ENCODE measurements around the gene MAP3K5. TPM values are rescaled to one million over a fixed set of nuclear protein-coding genes. Genes with fewer than 3 reads are reported as not detected.

Gene MAP3K5
- total RNA-seq, 4 donors from 2014 or later: 19.4 to 36.1 (median 21.1) TPM

DNA sequence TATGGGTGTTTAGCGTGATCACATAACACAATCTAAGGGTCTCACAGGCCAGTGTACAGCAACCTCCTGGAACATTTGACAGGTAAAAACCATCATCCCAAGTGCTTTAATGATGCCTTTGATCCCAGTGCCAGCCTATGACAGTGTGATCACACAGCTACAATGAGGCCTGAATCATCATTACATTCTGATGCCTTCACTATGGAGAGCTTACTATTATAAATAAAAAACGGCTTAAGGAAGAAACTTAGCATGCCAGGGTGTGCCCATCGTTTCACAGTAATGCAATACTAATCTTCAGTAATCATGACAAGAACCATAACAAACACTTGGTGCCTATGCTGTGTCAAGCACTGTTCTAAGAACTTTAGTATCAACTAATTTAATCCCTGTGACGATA lies 253.4 kb downstream of the MAP3K5 start:
- Histone ChIP-seq H3K9me3 (no peaks in the 10 kb centered on the region), H3K4me1 (peaks cover 2% of the 10 kb centered on the region), H3K4me3 (no peak overlapping the region), H3K27me3 (no peaks in the 10 kb centered on the region), H3K36me3 (no peaks in the 10 kb centered on the region), H3K27ac (no peak overlapping the region)
- 71% methylated on average over 4 of the region's 4 CpGs for WGBS
- DNase-seq (ENCODE audit: low spot score in 2 of 2): no peak
- TF ChIP-seq EP300 (IDR thresholded peaks at IDR 0.05) (no peak), POLR2AphosphoS5 (IDR thresholded peaks at IDR 0.05) (no peak), POLR2A (IDR thresholded peaks at IDR 0.05) (no peak), CTCF (IDR thresholded peaks at IDR 0.05) (no peak)

DNA sequence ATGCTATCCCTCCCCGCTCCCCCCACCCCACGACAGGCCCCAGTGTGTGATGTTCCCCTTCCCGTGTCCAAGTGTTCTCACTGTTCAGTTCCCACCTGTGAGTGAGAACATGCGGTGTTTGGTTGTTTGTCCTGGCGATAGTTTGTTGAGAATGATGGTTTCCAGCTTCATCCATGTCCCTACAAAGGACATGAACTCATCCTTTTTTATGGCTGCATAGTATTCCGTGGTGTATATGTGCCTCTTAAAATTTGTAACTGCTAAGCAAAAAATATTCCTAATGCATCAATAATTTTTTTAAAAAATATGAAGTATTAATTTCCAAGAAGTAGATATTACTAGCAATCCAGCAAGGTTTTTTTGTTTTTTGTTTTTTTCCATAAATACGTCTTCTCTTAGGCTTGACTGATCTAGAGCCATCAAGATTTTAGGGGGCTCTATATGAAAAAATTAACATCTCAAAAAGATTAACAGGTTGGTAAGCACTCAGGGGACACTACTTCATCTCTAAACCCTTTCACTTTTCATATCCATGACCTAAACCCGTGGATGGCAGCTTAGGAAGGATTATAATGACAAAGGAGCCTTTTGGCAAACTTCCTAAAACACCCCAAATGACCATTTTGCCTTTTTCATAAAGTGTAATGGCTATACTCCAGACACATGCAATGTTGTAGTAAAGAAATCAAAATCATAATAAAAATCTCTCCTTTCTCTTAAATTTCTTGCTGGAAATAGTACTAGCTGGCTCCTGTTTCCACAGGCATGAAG lies 256.2 kb downstream of the MAP3K5 start:
- H3K27me3 ChIP-seq: no peaks in the 10 kb centered on the region
- H3K27ac ChIP-seq: no peak overlapping the region
- TF ChIP-seq POLR2AphosphoS5 (IDR thresholded peaks at IDR 0.05) (no peak), POLR2A (IDR thresholded peaks at IDR 0.05) (no peak), CTCF (IDR thresholded peaks at IDR 0.05) (no peak), EP300 (IDR thresholded peaks at IDR 0.05) (no peak)
- 90% methylated on average over 8 of the region's 8 CpGs for WGBS
- no peak for DNase-seq (ENCODE audit: low spot score in 2 of 2)
- H3K9me3 ChIP-seq: no peaks in the 10 kb centered on the region
- no peaks in the 10 kb centered on the region for H3K36me3 ChIP-seq
- H3K4me1 ChIP-seq: peaks cover 2% of the 10 kb centered on the region
- no peak overlapping the region for H3K4me3 ChIP-seq

DNA sequence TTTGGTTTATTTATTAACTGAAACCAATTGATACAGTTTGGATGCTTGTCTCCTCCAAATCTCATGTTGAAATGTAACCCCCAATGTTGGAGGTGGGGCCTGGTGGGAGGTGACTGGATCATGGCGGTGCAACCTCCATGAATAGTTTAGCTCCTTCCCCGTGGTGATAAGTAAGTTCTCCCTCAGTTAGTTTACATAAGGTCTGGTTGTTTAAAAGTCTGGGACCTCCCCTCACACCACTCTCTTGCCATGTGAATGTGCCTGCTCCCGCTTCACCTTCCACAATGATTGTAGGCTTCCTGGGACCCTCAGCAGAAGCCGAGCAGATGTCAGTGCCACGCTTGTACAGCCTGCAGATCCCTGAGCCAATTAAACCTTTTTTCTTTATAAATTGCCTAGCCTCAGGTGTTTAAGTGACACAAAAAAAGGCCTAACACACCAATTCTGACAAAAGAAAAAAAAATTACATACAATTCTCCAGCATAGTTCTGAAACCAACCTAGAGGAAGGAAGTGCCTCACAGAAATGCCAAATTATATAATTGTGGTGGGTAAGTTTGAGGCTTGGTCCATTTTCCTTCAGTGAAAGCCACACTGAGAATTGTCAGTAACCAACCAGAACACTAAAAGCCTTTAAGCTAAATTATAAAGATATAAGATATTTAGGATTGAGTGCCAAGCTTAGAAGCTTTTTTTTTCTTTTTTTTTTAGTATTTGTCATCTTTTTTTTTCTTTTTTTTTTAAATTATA lies 257.1 kb downstream of the MAP3K5 start:
- TF ChIP-seq CTCF (IDR thresholded peaks at IDR 0.05): no peak
- no peak for TF ChIP-seq EP300 (IDR thresholded peaks at IDR 0.05)
- TF ChIP-seq POLR2A (IDR thresholded peaks at IDR 0.05): no peak
- TF ChIP-seq POLR2AphosphoS5 (IDR thresholded peaks at IDR 0.05): no peak
- Histone ChIP-seq H3K27ac (no peak overlapping the region), H3K9me3 (no peaks in the 10 kb centered on the region), H3K4me3 (no peak overlapping the region), H3K27me3 (no peaks in the 10 kb centered on the region), H3K4me1 (peaks cover 2% of the 10 kb centered on the region), H3K36me3 (no peaks in the 10 kb centered on the region)
- DNase-seq (ENCODE audit: low spot score in 2 of 2): no peak
- 78% methylated on average over 5 of the region's 5 CpGs for WGBS

- Histone ChIP-seq H3K27me3 (no peaks in the 10 kb centered on the region), H3K4me3 (no peak overlapping the region), H3K36me3 (no peaks in the 10 kb centered on the region), H3K9me3 (no peaks in the 10 kb centered on the region), H3K27ac (no peak overlapping the region), H3K4me1 (peaks cover 2% of the 10 kb centered on the region)
- 92% methylated on average over 3 of the region's 3 CpGs for WGBS
- no peak for DNase-seq (ENCODE audit: low spot score in 2 of 2)
- TF ChIP-seq EP300 (IDR thresholded peaks at IDR 0.05) (no peak), POLR2A (IDR thresholded peaks at IDR 0.05) (no peak), CTCF (IDR thresholded peaks at IDR 0.05) (no peak), POLR2AphosphoS5 (IDR thresholded peaks at IDR 0.05) (no peak)
Observed at GRCh38 chr6:136534268-136534667, 258.0 kb downstream of the MAP3K5 start.

- Histone ChIP-seq H3K36me3 (no peaks in the 10 kb centered on the region), H3K9me3 (no peaks in the 10 kb centered on the region), H3K27me3 (no peaks in the 10 kb centered on the region), H3K4me3 (no peak overlapping the region), H3K27ac (no peak overlapping the region), H3K4me1 (peaks cover 2% of the 10 kb centered on the region)
- DNase-seq (ENCODE audit: low spot score in 2 of 2): no peak
- 77% methylated on average over 5 of the region's 5 CpGs for WGBS
- TF ChIP-seq EP300 (IDR thresholded peaks at IDR 0.05) (no peak), CTCF (IDR thresholded peaks at IDR 0.05) (no peak), POLR2A (IDR thresholded peaks at IDR 0.05) (no peak), POLR2AphosphoS5 (IDR thresholded peaks at IDR 0.05) (no peak)
Observed at GRCh38 chr6:136533487-136533886, 258.8 kb downstream of the MAP3K5 start.

Data from suprapubic skin (tissue), 4 donors.